ENCODE results near the gene MPP3.

The MPP3 gene

GRCh38 chr17:43823350-43824084 lies 9.4 kb downstream of the MPP3 start:
- Histone ChIP-seq H3K27ac (no peak overlapping the region), H3K4me3 (IDR thresholded peaks at IDR 0.05; ENCODE audit: insufficient read depth, low read depth, low read length) (no peak overlapping the region), H3K4me2 (no peak overlapping the region), H3K36me3 (ENCODE audit: insufficient read depth) (no peaks in the 10 kb centered on the region), H3K27me3 (ENCODE audit: insufficient read depth, low read depth) (no peaks in the 10 kb centered on the region), H4K20me1 (ENCODE audit: insufficient read depth) (no peaks in the 10 kb centered on the region), H2AFZ (ENCODE audit: low read depth) (no peak overlapping the region), H3K9ac (no peak overlapping the region), H3K4me1 (ENCODE audit: low read depth, poor library complexity, severe bottlenecking) (no peaks in the 10 kb centered on the region), H3K79me2 (ENCODE audit: insufficient read depth, low read depth) (no peaks in the 10 kb centered on the region)
- no peak for TF ChIP-seq CTCF (conservative IDR thresholded peaks at IDR 0.05; ENCODE audit: low read depth, low read length)

GRCh38 chr17:43822570-43823190 lies 10.3 kb downstream of the MPP3 start:
- Histone ChIP-seq H3K4me2 (no peak overlapping the region), H3K4me1 (ENCODE audit: low read depth, poor library complexity, severe bottlenecking) (no peaks in the 10 kb centered on the region), H3K27ac (no peak overlapping the region), H4K20me1 (ENCODE audit: insufficient read depth) (no peaks in the 10 kb centered on the region), H3K27me3 (ENCODE audit: insufficient read depth, low read depth) (no peaks in the 10 kb centered on the region), H3K36me3 (ENCODE audit: insufficient read depth) (no peaks in the 10 kb centered on the region), H2AFZ (ENCODE audit: low read depth) (no peak overlapping the region), H3K9ac (no peak overlapping the region), H3K4me3 (IDR thresholded peaks at IDR 0.05; ENCODE audit: insufficient read depth, low read depth, low read length) (no peak overlapping the region), H3K79me2 (ENCODE audit: insufficient read depth, low read depth) (no peaks in the 10 kb centered on the region)
- no peak for TF ChIP-seq CTCF (conservative IDR thresholded peaks at IDR 0.05; ENCODE audit: low read depth, low read length)

GRCh38 chr17:43820759-43821158 lies 12.2 kb downstream of the MPP3 start:
- Histone ChIP-seq H3K79me2 (ENCODE audit: insufficient read depth, low read depth) (no peaks in the 10 kb centered on the region), H3K4me3 (IDR thresholded peaks at IDR 0.05; ENCODE audit: insufficient read depth, low read depth, low read length) (no peak overlapping the region), H3K4me2 (no peak overlapping the region), H3K9ac (no peak overlapping the region), H3K27me3 (ENCODE audit: insufficient read depth, low read depth) (no peaks in the 10 kb centered on the region), H4K20me1 (ENCODE audit: insufficient read depth) (no peaks in the 10 kb centered on the region), H3K36me3 (ENCODE audit: insufficient read depth) (no peaks in the 10 kb centered on the region), H3K4me1 (ENCODE audit: low read depth, poor library complexity, severe bottlenecking) (no peaks in the 10 kb centered on the region), H2AFZ (ENCODE audit: low read depth) (no peak overlapping the region), H3K27ac (no peak overlapping the region)
- no peak for TF ChIP-seq CTCF (conservative IDR thresholded peaks at IDR 0.05; ENCODE audit: low read depth, low read length)

GRCh38 chr17:43818966-43819365 lies 14.0 kb downstream of the MPP3 start:
- Histone ChIP-seq H3K9ac (no peak overlapping the region), H2AFZ (ENCODE audit: low read depth) (no peak overlapping the region), H3K36me3 (ENCODE audit: insufficient read depth) (no peaks in the 10 kb centered on the region), H3K27ac (no peak overlapping the region), H3K4me3 (IDR thresholded peaks at IDR 0.05; ENCODE audit: insufficient read depth, low read depth, low read length) (no peak overlapping the region), H3K4me1 (ENCODE audit: low read depth, poor library complexity, severe bottlenecking) (no peaks in the 10 kb centered on the region), H4K20me1 (ENCODE audit: insufficient read depth) (no peaks in the 10 kb centered on the region), H3K79me2 (ENCODE audit: insufficient read depth, low read depth) (no peaks in the 10 kb centered on the region), H3K27me3 (ENCODE audit: insufficient read depth, low read depth) (no peaks in the 10 kb centered on the region), H3K4me2 (no peak overlapping the region)
- no peak for TF ChIP-seq CTCF (conservative IDR thresholded peaks at IDR 0.05; ENCODE audit: low read depth, low read length)
